ENCODE data around the gene PARVB.
A peak's percentile ranks its signal among the peaks of the same experiment; 100 is the strongest.

Gene PARVB

GRCh38 chr22:44136112-44136511 lies 112.0 kb downstream of the PARVB start:
- no peak for DNase-seq (ENCODE audit: low read depth)

GRCh38 chr22:44136786-44137185 lies 112.7 kb downstream of the PARVB start:
- DNase-seq (ENCODE audit: low read depth) = no peak

- DNase-seq (ENCODE audit: low read depth) = no peak
Observed at GRCh38 chr22:44137415-44137814, 113.3 kb downstream of the PARVB start.

GRCh38 chr22:44139773-44140172 lies 115.7 kb downstream of the PARVB start:
- DNase-seq (ENCODE audit: low read depth) = no peak

- DNase-seq (ENCODE audit: low read depth) = no peak
Observed at GRCh38 chr22:44142421-44143104, 118.5 kb downstream of the PARVB start.

GRCh38 chr22:44143105-44143474 lies 119.0 kb downstream of the PARVB start:
- DNase-seq (ENCODE audit: low read depth) = no peak

DNA sequence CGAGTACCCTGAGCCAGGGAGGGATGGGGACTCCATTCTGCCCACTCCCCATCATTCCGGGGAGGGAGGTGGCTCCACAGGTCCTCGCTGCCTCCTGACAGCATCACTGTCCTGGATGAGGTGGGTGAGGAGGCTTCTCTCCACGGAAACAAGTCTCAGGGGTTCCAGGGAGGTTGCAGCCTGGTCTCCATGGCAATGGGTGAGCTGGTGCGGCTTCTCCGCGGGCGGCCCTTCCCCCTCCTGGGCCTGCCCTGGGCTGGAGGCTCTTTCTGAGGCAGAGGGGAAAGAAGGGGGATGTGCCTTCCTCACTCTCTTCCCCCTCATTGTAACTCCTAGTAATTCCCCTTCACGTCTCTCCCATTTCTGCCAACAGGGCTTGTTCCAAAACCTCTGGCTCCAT lies 119.5 kb downstream of the PARVB start:
- DNase-seq (ENCODE audit: low read depth) = no peak

GRCh38 chr22:44144046-44144569 lies 120.0 kb downstream of the PARVB start:
- no peak for DNase-seq (ENCODE audit: low read depth)

GRCh38 chr22:44145544-44145943 lies 121.4 kb downstream of the PARVB start:
- no peak for DNase-seq (ENCODE audit: low read depth)

DNA sequence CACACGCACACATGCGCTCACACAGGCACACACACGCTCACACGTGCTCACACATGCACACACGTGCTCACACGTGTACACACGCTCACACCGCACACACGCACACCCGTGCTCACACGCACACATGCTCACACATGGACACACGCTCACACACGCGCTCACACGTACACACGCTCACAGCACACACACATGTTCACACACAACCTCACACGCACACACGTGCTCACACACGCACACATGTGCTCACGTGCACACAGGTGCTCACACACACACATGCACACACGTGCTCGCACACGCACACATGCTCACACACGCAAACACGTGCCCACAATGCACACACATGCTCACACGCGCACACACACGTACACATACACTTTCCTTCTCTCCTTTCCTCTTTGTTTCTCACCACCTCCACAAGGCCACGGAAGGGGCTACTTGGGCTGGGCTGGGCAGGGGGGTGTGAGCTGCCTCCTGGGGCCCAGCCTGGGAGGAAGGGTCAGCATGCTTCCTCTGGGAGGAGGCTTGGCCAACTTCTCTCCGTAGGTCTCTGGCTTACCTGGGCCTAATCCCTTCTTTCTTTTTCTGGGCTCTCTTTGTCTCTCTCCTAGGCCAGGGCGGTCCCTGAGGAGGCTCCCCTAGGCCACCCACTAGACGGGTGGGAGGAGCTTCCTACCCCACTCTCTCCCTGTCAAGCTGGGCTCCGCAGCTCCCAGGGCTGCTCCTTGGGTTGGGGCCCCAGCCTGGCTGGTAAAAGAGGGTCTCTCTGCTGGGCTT lies 122.2 kb downstream of the PARVB start:
- DNase-seq (ENCODE audit: low read depth) = no peak

DNA sequence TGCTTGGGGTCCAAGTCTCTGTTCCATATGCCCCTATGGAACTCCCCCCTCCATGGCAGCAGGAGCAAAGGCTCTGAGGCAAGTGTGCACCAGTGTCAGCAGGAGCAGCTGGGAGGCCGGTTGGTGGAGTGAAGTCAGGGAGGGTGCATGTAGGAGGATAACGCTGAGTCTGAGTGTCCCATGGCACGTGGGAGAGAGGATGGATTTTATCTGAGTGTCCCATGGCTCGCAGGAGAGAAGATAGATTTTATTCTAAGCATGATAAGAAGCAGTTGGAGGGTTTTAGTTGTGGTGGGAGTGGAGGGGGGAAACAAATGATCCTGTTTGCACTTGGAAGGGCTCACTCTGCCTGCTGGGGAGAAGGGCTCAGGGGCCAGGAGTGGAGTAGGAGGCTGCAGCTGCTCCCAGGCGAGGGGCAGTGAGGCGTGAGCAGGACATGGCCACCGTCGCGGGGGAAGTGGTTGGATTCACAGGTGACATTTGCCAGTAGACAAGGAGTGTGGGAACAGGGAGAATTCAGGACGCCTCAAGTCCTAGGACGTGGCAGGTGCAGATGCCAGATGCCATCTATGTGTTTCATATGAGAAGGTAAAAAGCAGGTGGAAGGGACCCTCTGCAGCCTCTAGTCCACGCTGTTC lies 123.0 kb downstream of the PARVB start:
- DNase-seq (ENCODE audit: low read depth) = no peak

DNA sequence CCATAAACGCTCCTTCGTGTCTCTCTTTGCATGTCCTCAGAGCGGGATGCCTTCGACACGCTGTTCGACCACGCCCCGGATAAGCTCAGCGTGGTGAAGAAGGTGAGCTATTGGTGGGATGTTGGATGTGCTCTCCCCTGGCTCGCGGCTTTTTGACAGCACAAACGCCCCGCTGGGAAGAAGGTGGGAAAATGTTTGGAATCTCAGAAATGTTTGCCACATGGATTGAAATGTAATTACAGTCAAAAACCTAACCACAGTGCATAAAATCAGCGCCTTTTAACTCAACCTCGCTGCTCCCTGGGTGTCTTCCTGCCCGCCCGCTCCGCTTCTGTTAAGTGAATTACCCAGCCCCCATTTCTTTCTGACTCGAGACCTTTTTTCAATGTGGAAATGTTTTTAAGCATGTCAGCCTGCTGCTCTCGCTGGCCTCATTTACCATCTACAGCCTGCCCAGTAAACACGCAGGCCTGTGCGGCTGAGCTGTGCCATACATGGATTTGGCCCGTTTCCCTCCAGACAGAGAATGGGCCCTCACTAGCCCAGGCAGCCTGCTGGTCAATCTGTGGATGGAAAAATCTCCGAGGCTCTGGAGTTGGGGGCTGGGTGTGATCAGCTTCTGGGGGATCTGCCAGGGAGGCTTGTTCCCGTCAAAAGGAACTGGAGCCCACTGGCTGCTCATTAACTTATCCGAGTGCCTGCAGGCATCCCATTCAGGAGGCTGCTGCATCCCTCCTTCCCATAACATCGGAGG lies 123.9 kb downstream of the PARVB start:
- DNase-seq (ENCODE audit: low read depth) = no peak

DNA sequence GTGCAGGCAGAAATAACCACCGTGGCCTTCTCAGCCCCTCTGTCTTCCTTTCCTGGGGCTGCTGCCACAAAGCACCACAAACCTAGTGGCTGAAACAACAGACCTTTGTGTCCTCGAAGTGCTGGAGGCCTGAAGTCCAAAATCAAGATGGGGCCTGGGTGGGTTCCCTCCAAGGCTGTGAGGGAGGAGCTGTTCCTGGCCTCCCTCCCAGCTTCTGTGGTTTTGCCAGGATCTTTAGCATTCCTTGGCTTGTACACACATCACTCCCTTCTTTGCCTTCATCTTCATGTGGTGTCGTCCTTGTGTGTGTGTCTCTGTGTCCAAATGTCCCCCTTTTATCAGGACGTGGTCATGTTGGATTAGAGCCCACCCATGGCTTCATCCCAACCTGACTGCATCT lies 127.6 kb downstream of the PARVB start:
- DNase-seq (ENCODE audit: low read depth) = peak; percentile 20

DNA sequence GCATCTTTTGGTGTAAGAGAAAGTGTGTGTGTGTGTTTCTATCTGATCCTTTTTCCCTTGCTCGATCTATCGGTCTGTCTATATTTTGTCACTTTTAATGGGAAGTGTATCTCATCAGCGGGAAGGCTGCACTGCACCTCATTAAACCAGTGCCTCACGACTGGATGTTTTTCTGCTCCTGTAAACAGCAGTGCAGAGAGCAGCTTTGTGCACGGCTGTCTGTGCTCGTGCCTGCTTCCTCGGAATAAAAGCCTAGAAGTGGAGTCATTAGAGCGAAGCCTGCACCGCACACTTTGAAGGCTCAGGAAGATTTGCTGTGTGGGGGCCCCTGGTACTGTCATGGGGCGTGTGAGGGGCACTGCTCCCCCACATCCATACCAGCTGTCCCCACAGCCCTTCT lies 129.6 kb downstream of the PARVB start:
- no peak for DNase-seq (ENCODE audit: low read depth)

DNA sequence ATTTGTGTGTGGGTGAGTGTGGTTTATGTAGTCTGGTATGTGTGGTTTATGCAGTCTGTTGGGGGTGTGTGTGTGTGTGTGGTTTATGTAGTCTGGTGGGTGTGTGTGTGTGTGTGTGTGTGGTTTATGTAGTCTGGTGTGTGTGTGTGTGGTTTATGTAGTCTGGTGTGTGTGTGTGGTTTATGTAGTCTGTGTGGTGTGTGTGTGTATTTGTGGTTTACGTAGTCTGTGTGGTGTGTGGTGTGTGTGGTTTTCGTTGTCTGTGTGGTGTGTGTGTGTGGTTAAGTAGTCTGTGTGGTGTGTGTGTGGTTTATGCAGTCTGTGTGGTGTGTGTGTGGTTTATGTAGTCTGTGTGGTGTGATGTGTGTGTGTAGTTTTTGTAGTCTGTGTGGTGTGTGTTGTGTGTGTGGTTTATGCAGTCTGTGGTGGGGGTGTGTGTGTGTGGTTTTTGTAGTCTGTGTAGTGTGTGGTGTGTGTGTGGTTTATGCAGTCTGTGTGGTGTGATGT lies 130.4 kb downstream of the PARVB start:
- no peak for DNase-seq (ENCODE audit: low read depth)

DNA sequence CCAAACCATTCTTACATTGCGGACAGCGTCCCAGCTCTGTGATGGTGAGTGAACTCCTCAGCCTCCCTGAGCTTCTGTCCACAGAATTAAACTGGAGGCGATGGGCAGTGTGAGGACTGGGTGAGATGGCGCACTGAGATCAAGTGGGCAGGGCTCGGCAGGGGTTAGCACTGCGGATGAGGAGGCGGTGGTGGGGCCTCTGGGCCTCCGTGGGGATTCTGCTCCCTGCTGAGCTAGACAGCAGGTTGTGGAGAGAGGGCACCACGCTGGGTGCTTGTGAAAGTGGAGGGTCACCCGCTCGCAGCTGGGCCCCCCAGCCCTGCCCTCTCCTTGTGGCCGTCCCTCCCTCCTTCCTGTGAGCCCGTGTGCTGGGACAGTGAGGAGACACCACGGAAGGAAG lies 131.0 kb downstream of the PARVB start:
- no peak for DNase-seq (ENCODE audit: low read depth)

DNA sequence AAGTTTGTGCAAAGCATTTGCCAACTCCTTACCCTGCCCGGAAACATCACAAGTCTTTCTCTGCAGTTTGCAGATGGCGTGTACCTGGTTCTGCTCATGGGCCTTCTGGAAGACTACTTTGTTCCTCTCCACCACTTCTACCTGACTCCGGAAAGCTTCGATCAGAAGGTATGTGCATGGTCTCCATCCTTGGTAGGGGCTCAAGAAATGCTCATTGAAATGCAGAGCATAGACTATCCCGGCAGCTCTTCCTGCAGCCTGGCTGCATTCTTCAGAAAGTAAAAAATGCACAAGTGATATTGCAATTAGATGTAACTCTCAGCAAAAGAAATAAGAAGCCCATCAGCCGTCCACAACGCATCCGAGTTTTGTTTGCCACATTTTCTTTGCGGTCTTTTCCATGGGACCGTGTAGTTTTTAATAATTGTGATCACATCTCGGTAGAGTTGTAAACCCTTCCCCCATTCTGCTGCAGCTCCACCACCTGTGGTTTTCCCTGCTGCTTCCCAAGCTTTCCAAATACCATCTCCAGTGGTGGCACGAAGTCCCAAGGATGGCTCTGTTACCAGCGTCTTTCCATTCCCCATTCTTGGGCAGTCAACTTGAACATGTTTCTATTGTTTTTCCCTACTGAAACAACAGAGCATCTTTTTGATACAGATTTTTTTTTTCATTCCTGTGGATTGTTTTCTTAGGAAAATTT lies 134.0 kb downstream of the PARVB start:
- no peak for DNase-seq (ENCODE audit: low read depth)

DNA sequence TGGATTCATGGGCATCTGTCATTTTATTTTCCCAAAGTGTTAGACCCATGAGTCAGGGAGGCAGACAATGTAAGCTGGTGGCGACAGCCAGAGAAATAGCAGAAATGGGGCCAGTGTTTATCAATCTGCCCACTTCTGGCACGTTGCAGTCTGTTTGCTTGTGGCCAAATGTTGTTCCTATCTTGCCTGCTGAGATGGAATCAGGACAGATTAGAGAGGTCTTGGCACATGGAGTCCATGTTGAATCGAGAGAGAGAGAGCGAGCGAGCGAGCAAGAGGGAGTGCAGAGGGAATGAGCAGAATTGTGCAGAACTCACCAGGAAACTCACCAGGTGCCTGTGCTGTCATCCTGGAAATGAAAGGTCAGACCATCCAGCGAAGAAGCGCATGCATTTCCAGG lies 134.7 kb downstream of the PARVB start:
- no peak for DNase-seq (ENCODE audit: low read depth)

- DNase-seq (ENCODE audit: low read depth) = no peak
Observed at GRCh38 chr22:44159221-44159620, 135.1 kb downstream of the PARVB start.

- no peak for DNase-seq (ENCODE audit: low read depth)
Observed at GRCh38 chr22:44159811-44160210, 135.7 kb downstream of the PARVB start.

DNA sequence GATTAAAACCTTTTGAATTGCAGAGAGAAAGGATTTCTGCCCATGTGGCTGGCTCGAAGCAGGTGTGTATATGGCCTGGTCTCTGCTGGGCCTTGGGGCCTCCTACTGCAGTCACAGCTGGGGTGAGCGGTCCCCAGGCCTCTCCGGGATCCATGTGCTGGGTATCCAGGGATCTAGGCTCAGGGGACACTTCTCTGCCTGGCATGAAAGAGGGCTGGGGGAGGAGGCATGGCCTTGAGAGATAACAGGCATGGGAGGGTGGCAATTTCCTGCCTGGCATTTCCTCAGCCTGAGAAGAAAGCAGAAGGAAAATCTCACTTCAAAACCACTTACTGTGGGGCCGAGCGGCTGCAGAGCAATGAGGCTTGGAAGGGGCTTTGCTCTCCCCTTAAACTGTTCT lies 136.3 kb downstream of the PARVB start:
- DNase-seq (ENCODE audit: low read depth) = no peak

- no peak for DNase-seq (ENCODE audit: low read depth)
Observed at GRCh38 chr22:44161673-44162072, 137.6 kb downstream of the PARVB start.

Data from HS-5 (cell line).